NB4 (cell line): ENCODE measurements around the gene ACTR3C.

Experiments
- CTCF ChIP-seq: IDR thresholded peaks from one replicate; pipeline ENCODE4 v1.5.1; 2012; ENCODE audit warnings: low read depth, low read length
- MYC ChIP-seq: IDR thresholded peaks from 2 replicates; pipeline ENCODE4 v1.6.1; 2011; ENCODE audit warnings: low read depth, low read length

GRCh38 chr7:150369748-150370501 is 46.6 kb upstream of the ACTR3C start:
- TF ChIP-seq CTCF, result no peak
- no peak for TF ChIP-seq MYC
